Activated naive CD4-positive, alpha-beta T cell treated with Interleukin-2 at 50 U/mL for 16 hours (primary cell): Measurements from ENCODE around the gene OR2S2.
"Not testable (repeated sequence)": the region's sequence is repeated elsewhere in the genome, so short reads cannot be mapped to it uniquely, and the experiment has no call there.

ENCODE experiments used
- DNase-seq: peaks from one replicate; pipeline ENCODE4 v3.0.0-alpha.2; 2020

The OR2S2 gene

DNA sequence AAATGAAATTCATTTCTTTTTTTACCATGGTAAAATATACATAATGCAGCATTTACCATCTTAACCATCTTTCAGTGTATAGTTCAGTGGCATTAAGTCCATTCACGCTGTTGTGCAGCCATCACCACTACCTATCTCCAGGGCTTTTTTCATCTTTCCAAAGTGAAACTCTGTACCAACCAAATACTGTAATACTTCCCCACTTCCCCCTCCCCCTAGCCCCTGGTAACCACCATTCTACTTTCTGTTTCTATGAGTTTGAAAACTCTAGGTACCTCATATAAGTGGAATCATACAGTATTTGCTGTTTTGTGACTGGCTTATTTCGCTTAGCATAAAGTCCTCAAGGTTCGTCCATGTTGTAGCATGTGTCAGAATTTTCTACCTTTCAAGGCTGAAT, 25.2 kb downstream of the OR2S2 start:
- no peak for DNase-seq

DNA sequence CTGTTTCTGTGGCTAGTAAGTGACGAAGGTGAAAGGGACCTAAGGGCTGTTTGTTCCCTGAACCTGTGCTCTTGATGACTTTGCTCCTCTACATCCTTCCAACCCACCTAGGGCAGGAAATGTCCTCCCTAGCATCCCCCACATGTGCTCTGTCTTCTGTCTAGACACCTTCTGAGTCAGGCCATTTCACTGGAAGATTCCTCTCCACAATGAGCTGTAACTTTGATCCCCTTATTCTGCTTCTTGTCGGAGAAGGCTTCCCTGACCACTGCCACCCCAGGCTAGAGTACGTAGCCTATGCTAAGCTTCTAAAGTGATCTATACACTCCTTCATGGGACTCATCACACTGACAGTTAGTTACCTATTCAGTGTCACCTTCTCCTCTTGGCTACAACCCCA, 27.0 kb downstream of the OR2S2 start:
- DNase-seq: no peak

DNA sequence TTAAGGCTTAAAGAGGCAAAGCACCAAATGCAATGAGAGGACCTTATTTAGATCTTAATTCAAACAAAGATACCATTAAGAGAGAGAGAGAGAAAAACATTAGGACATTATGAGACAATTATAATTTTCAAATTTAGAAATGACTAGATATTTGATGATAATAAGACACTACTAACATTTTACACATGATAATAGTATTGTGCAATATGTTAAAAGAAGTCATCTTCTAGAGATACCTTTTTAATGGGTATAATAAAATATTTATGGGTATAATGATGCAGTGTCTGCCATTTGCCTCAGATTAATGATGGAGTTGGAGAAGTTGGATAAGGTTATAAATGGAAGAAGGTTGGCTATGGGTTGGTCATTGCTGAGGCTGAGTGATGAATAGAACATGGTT, 27.4 kb downstream of the OR2S2 start:
- DNase-seq: no peak

DNA sequence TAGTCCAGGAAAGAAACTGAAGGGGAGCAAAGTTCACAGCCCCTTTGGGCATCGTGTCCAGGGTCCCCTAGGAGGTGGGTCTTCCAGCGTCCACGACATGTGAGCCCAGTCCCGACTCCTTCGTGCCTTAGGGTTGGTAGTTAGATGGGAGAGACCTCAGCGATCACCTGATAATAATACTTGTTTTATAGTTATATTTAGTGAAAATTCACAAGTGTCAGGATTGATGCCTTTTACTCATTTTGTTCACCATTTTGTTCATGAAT, 28.6 kb downstream of the OR2S2 start:
- DNase-seq: no peak

DNA sequence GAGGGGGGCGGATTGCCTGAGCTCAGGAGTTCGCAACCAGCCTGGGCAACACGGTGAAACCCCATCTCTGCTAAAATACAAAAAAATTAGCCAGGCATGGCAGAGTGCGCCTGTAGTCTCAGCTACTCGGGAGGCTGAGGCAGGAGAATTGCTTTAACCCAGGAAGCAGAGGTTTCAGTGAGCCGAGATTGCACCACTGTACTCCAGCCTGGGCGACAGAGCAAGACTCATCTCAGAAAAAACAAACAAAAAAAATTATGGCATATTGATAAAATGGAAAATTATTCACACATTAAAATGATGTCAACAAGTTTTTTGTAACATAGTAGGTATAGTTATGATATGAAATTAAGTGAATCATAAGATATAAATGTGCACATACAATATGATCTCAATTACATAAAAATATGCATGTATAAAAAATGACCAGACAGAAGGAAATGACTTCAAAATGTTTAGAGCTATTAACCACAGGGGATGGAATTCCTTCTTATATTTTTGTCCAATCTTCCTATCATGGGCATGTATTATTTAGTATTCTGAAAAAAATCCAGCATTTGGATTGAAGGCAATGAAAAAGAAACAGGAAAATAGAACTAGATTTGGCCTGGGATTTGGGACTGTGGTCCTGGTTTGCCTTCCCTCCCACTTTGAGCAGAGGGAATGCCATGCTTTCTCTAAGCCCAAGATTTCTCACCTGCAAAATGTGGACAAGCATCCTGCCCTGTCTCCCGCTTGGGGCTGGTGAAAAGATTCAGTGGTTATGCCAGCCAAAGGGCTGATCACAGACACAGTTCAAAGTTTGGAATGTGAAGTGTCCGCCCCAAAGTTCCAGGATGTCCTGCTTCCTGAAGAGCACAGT, 29.1 kb downstream of the OR2S2 start:
- DNase-seq: no peak

DNA sequence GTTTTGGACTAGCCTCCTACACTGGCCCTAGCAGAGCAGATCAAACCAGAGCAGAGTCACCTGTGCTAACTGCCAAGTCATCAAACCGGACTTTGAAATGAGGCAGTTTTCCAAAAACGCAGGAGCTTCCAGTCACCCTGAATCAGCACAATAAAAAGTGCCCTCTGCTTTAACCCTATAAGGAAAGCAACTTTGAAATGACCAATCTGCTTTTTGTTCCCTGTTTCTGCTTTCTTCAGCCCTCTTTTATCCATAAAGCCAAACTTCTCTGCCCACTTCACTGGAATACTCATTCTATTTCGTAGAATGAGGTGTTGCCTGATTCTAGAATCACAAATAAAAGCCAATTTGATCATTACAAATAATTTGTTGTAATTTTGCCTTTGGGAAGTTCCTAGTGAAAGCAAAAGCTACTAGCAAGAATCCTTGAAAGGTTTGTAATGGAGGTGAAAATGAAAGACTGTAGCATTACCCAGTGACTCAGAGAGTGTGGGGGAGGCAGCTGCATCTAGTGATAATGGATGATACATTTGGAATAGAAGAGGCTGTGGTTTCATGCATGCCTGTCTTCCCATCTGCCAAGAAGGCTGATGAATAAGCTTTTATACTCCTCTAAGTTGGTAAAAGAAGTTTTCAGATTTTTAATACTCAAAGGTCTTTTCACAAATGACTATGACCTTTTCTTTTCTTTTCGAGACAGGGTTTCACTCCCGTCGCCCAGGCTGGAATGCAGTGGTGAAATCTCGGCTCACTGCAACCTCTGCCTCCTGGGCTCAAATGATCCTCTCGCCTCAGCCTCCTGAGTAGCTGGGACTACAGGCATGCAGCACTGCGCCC, 33.8 kb downstream of the OR2S2 start:
- DNase-seq: peak; percentile 42

DNA sequence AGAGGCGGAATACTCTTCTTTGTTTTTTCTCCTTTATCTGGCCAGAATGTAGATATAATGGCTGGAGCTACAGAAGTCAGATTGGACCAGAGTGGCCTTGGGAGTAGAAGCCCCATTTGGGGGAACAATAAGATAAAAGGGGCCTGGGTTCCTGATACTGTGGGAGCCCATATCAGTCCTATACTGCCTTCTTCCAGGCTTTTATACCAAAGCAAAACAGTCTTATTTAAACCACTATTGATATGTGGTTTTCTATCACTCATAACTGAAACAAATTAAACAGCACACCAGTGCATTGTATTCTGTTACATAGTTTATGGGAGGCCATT, 34.4 kb downstream of the OR2S2 start:
- DNase-seq: no peak

DNA sequence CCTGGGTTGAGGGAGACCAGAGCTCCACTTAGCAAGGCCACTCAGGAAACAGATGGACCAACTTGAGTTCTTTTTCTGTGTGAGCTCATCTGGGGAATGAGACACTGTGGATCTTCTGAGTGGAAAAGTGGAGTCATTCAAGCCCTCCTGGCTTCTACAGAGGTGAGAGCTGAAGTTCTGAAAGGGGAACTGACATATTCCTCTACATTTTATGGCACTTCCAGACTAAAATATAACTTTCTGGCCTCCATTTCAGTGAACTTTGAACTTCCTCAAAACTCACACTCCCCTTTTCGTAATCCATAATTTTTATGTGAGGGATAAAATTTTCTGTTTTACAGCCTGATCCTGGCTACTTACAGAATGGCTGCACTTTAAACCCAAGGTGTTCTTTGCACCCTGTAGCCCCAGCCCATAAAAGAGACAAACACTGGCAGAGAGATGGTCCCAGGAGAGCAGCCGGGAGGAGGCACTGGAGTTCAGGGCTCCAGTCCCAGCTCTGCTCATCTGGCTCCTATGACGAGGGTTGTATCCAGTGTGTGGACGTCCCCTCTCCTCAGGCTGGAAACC, 37.8 kb downstream of the OR2S2 start:
- no peak for DNase-seq

DNA sequence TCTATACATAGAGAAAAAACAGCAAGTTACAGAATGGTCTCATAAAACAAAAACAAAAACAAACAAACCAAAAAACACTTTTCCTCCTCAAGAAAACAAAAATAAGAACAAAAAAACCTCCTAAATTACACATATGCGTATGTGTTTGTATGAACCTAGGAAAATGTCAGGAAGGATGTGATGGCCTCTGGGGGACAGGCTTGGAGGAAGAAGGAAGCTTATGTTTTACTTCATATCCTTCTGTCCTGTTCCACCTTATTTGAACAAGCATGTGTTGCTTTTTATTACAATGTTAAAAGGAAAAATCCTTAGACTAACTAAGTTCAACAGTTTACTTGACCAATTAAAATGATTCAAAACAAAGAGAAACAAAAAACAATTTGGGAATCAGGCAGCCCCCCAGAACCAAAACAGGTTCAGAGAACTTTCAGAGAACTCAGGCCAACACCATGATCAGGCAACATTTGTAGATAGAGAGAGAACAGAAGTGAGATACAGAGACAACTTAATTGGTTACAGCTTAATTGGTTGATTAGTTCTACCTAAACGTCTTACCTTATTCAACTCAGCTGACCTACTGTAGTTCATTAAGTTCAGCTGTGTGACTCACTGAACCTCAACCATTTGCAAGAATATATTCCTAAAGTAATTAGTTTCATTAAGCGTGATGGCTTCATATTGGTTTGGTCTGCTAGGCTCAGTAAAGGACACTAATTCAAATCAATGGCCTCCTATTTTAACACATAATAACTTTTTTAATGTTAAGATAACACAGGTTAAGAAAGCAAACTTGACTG, 38.5 kb downstream of the OR2S2 start:
- no peak for DNase-seq

DNA sequence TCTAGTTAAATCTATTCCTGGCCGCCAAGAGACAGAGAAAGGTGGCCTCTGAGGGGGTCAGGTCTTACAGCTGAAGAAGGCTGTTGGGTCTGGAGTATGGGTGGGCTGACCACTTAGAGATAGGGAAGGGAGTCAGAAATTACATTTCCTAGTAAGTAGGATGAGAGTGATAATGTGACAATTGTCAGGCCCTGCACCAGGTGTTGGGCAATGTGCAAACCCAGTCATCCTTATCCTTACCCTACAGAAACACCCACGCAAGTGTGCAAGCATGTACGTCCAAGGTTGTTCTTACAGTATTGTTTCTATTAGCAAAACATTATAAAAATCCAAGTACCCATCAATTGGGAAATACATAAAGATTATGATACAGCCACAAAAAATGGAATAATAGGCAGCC, 39.2 kb downstream of the OR2S2 start:
- no peak for DNase-seq

DNA sequence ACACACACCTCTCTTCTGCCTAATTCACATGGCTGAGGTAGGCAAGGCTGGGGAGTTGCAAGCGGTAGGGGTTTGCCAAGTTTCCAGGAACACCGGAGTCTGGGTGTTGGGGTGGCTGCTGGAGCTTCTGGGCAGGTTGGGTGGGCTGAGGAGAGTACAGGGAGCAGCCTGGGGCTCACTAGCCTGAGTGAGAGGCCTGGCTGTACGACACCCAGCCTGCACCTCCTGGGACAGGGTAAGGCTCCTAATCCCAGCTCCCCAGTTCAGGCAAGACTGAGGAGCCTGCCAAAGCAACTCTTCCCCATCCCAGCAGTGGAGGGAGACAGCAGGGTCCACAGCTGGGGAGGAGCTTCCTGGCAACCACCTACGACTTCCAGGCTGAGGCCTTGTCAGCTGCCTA, 40.7 kb downstream of the OR2S2 start:
- DNase-seq: no peak

DNA sequence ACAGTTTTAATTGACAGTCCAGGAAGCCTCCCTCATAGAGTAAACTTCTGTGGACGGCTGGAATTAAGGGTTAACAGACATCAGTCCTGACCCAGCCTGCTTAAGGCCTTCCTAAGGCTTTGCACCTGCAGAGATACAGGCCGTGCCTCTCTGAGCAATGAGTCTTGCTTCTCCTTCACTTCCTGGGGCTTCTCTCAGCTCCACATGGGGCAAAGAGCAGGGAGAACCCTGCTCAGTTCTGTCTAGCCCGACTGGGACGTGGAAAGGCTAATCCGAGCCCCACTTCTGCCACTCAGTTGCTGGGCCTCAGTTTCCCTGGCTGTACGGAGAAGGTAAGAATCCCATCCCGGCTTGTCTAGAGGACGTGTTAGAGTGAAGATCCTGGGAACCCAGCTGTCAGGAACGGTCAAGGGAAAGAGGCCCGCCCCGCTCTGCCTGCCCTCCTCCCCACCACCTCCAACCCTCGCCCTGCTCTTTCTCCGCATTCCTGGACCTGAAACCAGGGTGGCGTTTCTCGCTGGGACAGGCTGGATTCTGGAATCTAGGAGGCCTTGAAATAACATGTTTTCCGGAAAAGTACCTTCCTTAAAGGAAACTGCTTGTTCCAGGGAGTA, 42.2 kb downstream of the OR2S2 start:
- no peak for DNase-seq

DNA sequence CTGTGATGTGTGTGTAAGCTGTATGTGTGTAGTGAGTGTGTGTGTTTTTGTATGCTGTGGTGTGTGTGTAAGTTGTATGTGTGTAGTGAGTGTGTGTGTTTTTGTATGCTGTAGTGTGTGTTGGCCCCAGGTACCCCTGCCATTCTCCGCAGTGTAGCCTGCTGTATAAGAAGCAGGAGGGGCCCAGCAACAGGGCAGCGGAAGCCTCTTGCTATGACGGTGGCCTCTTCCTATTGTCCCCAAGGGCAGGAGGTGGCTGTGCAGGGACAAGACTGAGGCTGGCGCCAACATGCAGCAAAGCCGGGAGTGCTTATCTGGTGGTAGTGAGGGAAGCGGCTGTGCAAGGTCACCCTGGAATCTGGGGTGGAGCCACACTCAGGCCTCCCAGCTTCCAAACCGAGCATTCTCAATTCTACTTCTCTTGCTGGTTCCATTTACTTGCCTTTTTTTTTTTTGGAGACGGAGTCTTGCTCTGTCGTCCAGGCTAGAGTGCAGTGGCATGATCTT, 43.6 kb downstream of the OR2S2 start:
- DNase-seq: no peak

DNA sequence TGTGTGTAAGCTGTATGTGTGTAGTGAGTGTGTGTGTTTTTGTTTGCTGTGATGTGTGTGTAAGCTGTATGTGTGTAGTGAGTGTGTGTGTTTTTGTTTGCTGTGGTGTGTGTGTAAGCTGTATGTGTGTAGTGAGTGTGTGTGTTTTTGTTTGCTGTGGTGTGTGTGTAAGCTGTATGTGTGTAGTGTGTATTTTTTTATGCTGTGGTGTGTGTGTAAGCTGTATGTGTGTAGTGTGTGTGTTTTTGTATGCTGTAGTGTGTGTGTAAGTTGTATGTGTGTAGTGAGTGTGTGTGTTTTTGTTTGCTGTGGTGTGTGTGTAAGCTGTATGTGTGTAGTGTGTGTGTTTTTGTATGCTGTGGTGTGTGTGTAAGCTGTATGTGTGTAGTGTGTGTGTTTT, 44.5 kb downstream of the OR2S2 start:
- not testable (repeated sequence) for DNase-seq

DNA sequence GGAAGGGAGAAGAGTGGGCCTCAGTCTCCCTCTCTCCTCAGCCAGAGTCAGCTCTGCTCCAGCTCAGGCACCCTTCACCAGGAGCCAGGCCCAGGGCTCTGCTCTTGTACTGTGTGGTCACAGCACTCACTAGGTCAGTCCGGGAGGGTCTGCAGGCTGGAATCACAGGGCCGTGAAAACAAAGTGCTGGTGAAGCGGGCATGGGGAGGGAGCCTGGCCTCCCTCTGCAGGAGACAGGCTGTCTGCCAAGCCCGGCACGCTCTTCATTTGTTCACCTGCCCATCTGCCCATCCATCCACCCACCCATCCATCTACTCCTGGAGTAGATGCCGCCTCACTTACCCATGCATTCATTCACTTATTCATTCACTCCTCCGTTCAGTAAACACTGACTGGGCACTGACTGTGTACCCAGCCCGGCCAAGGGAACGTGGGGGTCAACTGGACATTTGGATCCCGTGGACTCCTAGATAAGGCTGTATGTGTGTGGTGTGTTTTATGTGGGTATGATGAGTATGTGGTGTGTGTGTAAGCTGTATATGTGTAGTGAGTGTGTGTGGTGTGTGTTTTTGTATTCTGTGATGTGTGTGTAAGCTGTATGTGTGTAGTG, 45.1 kb downstream of the OR2S2 start:
- no peak for DNase-seq

DNA sequence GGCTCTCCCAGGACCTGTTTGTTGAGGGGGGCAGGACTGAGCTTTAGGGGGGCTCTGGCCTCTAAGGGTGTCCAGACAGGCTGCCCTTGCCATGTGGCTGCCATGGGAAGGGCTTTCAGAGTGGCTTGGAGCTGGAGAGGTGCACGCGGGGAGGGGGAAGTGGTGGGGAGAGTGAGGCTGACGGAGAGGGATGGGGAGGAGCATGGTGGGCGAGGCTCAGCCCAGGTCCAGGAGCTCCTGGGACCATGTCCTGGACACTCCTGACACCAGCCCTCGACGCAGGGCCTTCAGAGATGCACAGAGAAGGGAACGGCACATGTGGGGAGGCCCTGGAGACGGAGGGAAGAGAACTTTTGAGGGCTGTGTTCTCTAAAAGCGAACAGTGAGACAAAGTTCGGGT, 46.3 kb downstream of the OR2S2 start:
- DNase-seq: no peak

DNA sequence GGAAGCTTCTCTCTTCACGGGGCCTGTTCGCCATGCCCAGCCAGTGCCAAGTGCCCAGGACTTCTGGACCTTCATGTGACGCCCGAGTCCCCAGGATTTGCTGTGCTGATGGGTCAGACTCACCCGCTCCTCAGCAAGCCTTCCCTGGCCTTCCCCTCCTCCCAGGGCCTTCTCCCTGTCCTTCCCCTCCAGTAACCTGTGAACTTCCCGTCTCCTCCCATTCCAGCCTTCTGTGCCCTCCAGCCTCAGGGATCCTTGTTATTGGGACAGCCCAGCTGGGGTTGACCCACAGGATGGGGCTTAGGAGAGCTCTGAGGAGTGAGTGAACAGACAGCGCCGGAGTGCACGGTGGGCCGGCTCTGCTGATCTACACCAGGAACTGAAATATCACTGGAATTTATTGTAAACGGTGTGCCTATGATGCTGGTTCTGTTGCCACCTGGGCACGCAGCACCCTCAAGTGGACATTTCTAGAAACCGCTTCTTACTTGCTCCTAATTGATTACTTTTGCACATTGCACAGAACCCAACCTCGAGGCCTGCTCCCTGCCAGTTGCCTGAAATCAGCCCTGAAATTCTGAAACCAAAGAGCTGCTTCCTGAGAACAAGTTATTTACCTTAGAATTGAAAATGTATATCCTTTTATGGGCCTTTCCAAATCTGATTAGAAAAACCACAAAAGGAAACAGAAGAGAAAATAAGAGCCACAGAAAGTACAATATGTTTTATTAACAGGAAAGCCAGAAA, 47.2 kb downstream of the OR2S2 start:
- peak; percentile 41 for DNase-seq

DNA sequence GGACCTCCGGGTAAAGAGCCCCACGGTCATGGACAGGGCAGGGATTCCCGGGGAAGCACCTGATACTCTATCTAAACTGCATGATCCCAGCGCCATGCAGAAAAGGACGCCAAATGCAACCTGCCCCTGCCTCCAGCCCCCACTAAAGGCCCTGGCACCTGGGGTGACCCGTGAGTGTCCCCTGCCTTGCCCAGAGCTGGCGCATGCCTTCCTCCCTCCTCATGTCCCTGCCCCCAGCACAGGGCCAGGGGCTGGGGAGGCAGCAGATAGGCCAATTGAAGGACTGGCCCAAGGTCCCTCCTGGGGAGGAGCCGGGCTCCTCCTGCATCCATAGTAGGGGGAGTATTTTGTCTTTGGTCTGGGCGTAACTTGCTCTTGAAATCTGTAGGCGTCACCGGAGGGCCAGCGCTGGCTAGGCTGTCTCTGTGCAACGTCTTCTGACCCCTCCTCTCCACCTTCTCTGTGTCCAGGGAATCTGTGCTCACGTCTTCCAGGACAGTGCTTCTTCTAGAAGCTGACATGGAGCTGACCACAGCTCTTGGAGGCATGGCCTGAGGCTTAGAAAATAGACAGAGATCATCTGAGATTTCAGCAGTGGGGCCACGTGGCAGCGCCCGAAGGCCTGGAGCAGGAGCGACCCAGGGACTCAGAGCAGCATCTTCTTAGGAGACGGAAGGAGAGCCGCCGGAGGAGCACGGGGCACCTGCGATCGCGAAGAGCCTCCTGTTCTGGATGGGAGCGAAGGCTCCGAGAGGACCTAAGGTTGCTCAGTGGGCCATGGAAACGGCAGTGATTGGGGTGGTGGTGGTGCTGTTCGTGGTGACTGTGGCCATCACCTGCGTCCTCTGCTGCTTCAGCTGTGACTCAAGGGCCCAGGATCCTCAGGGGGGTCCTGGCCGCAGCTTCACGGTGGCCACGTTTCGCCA, 48.0 kb downstream of the OR2S2 start:
- no peak for DNase-seq

DNA sequence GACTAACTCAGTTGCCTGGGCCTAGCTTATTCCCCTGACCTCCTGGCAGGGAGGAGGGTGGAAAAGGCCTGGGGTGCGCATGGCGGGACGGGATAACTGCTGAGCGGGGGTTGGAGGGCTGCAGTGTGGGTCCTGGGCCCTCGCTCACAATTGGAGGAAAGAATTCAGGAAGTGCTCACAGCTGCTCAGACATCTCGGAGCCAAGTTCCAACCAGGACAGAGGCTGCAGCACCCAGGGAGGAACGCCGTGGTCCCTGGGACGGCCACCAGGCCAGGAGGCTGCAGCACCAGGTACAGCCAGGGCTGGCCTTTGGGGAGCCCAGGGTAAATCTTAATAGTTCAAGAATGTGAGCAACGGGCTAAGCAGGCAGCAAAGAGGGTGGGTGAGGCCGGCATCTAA, 48.7 kb downstream of the OR2S2 start, which contains the start of gene SPAAR:
SPAAR (plus strand) TSS at position 217 of the 400 bp plus-strand sequence. CDS start 974 bp downstream, outside the sequence.
- no peak for DNase-seq

DNA sequence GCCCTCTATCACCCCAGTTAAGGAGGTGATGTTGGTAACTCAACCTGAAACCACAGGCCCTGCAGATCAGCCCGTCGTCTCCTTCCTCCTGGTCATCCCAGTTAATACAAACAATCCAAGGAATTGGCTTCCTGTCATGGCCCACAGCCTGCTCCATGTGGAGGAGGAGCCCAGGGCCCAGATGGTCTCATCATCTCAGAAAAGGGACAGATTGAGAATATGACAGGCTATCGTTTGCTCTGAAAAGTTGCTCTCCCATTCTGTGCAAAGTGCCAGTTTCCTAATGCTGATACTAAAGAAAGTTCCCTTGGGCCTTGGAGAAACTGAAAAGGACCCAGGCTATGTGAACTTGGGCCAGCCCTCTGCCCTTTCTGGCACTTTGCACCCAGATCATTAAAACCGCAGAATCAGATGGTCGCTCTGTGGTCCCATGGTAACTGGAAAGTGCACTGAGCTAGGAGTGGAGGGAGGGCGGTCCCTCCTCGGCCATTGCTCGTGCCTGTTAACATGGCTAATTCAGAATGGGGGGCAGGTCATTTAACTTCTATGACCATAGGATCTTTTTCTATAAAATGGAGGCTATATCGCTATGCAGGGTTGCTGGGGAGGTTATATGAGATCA, 49.3 kb downstream of the OR2S2 start:
- no peak for DNase-seq
